Measurements from ENCODE around the gene EXOSC6. TPM values are rescaled to one million over a fixed set of nuclear protein-coding genes. Genes with fewer than 3 reads are reported as not detected.
"Not testable (repeated sequence)": the region's sequence is repeated elsewhere in the genome, so short reads cannot be mapped to it uniquely, and the experiment has no call there.

The EXOSC6 gene
- 25.8 TPM for total RNA-seq
- long read RNA-seq, full-length matches to known transcripts, result 8 of 8 reads
- long read RNA-seq, partial matches to known transcripts, result 0 of 8 reads
- long read RNA-seq, other reads (novel, unspliced or antisense), result 0 of 8 reads

GRCh38 chr16:70251629-70252354 is at the start of gene EXOSC6:
TSS of gene EXOSC6 (minus strand) at chr16:70251940. CDS start at chr16:70251900, 40 bp downstream.
- peak; percentile 96 for DNase-seq (ENCODE audit: low spot score)

DNA sequence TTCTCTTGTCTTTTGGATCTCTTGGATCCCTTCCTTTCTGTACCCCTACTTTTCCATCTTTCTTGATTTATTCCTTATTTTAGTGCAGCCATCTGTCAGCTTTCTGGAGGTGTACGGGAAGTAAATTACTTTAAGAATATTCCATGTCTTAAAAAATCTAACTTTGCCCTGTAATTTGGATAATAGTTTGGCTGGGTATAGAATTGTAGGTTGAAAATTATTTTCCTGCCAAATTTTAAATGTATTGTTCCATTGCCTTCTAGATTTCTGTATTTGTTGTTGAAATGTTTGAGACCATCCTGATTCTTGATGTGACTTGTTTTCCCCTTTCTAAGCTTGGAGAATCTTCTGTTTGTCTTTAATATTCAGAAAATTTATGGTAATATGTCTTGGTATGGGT is 49.4 kb upstream of the EXOSC6 start:
- DNase-seq (ENCODE audit: low spot score), result no peak

GRCh38 chr16:70298988-70299938 is 47.5 kb upstream of the EXOSC6 start, which contains the start of gene DDX19B:
TSS of gene DDX19B (plus strand) at chr16:70299186. CDS start at chr16:70299298, 112 bp downstream.
- DNase-seq (ENCODE audit: low spot score), result peak; percentile 93

DNA sequence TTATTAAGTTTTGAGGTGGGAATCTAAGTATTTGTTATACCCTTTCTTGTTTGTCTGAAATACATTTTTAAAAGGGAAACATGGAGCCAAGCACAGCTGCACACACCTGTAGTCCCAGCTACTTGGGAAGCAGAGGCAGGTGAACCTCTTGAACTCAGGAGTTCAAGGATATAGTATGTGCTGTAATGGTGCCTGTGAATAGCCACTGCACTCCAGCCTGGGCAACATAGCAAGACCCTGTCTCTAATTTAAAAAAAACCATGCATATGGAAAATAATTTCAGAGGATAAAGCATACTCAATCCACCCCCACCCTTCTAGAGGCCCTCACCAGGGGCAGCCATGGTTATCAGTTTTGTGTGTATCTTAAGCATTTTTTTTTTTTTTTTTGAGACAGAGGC is 43.9 kb upstream of the EXOSC6 start:
- DNase-seq (ENCODE audit: low spot score), result no peak

DNA sequence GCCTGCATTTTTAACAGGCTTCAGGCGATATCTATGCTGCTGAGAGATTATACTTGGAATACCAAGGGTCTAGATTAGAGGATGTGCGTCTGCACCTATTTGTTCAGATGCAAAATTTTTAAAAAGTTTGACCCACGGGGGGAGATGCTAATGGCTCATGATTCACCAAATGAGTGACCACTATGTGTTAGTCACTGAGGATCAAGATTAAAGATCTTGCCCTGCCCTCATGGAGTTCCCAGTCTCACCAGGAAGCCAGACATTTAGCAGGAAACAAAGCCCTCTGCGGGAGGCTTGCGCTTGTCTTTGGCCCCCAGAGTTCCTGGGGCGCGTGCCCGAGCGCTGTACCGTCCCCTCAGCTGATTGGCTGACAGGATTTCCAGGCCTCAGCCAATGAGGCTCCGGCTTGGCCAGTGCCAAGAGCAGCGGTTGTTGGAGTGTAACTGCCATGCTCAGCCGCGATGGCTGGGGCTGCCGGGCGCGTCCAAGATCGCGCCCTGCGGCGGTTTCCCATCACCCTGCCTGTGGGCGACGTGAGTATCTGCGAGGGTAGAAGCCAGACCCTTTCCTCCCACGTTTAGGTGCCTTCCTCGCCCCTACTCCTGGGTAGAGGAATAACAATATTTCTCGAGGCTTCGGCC is 42.8 kb upstream of the EXOSC6 start:
- no peak for DNase-seq (ENCODE audit: low spot score)

DNA sequence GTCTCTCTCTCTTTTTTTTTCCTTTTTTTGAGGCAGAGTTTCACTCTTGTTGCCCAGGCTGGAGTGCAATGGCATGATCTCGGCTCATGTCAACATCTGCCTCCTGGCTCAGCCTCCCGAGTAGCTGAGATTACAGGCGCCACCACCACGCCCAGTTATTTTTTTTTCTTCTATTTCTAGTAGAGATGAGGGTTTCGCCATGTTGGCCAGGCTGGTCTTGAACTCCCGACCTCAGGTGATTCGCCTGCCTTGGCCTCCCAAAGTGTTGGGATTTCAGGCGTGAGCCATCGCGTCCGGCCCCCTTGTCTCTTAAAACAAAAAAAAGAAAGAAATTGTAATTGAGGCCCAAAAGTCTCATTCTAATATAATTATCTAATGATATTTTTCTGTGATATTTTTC is 40.4 kb upstream of the EXOSC6 start:
- not testable (repeated sequence) for DNase-seq (ENCODE audit: low spot score)

GRCh38 chr16:70290949-70291519 is 39.3 kb upstream of the EXOSC6 start:
- no peak for DNase-seq (ENCODE audit: low spot score)

DNA sequence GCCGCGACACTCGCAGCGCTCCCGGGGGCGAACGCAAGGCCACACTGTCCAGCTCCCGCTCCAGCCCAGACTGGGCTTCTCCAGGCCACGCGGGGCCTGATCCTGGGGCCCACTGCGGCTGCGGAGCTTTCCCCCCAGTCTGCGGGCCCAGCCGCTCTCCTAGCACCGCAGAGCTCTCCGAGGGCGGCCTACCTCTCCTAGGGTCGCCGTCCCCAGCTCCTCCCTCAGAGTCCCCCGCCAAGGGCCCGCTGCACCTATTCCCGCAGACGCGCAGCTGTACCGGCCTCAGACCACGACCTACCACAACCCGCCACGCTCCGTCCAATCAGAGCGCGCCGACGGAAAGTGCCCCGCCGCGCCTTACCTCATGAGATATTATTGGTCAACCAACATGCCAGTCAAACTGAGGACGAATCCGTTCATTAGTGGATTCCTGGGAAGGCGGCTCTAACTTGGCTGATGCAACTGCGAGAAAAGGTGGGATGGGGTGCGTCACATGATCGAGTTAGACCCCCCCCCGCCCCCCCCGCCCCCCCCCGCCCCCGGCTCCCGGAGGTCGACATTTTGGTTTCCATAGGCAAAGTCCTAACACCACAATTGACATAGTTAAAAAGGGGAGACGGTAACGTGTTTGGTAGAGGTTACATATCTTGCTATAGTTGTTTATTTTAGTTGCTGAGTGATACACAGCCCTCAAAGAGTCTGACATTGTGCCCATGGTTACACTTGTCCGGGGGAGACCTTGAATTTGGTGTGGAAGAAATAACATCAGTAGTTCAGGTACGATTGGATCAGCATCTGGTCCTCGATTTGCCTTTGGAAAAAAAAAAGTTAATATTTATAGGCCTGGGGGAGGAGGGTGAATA is 37.7 kb upstream of the EXOSC6 start, which contains the start of gene AARS1:
AARS1 (minus strand) TSS at position 278 of the 866 bp plus-strand sequence. CDS start 6,743 bp downstream, outside the sequence.
- DNase-seq (ENCODE audit: low spot score), result peak; percentile 98

DNA sequence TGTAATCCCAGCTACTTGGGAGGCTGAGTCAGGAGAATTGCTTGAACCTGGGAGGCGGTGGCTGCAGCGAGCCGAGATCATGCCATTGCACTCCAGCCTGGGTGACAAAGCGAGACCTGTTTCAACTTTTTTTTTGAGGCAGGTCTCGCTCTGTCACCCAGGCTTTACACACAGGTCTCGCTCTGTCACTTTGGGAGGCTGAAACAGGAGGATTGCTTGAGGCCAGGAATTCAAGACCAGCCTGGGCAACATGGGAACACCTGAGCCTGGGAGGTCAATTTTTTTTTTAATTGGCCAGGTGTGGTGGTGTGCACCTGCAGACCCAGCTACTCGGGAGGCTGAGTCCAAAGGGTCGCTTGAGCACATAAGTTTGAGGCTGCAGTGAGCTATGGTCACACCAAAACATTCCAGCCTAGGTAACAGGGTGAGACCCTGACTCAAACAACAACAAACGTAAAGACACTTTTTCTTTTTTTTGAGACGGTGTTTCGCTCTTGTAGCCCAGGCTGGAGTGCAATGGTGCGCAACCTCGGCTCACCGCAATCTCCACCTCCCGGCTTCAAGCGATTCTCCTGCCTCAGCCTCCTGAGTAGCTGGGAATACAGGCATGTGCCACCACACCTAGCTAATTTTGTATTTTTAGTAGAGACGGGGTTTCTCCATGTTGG is 35.7 kb upstream of the EXOSC6 start:
- not testable (repeated sequence) for DNase-seq (ENCODE audit: low spot score)

DNA sequence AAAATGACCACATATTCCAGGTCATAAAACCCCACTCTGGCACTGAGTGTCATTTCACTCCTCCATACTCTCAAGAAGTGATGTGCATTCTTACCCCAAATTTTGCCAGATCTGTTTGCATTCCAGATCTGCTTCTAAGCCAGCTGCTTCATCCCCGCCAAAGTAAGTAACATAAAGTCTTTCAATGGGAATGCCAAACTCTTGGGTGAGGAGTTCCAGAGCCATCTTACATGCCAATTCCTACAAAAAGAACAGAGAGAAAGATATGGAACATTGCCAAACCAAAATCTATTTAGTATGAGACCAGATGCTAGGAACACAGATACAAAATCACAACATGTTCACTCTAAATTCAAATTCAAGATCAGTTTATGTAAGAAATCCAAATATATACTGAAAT is 24.7 kb upstream of the EXOSC6 start:
- no peak for DNase-seq (ENCODE audit: low spot score)

- DNase-seq (ENCODE audit: low spot score), result no peak
Observed at GRCh38 chr16:70271696-70272095, 20.0 kb upstream of the EXOSC6 start.

DNA sequence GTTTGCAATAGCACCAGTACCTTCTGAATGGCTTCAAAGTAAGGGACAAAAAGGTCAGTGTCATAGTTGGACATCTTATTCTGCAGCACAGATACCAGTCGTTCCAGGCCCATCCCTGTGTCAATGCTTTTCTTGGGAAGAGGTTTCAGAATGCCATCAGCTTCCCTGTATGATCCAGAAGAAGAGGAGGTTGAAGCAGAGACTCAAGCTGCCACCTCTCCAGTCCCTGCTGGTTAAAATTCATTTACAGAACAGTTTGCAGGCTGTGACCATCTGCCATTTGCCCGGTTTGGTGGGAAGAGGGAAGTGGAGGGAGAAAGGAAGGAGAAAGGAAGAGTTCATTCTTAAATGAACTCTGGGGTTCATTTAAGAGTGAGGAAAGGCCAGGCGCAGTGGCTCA is 18.4 kb upstream of the EXOSC6 start:
- no peak for DNase-seq (ENCODE audit: low spot score)

DNA sequence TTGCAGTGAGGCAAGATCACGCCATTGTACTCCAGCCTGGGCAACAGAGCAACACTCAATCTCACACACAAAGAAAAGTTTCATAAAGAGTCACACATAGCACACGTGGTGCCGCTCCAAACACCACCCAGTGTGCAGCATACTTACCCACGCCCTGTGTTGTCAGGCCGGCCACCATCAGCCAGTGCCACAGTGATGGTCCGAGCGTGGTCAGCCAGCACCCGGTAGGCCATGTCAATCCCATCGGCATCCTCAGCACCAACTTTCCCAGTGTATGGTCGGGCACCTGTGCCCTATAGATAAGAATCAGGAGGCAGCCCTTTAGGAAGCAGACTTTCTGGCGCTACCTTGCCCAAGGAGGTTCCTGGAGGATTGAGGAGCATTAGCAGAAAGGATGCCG is 17.7 kb upstream of the EXOSC6 start:
- DNase-seq (ENCODE audit: low spot score), result no peak

DNA sequence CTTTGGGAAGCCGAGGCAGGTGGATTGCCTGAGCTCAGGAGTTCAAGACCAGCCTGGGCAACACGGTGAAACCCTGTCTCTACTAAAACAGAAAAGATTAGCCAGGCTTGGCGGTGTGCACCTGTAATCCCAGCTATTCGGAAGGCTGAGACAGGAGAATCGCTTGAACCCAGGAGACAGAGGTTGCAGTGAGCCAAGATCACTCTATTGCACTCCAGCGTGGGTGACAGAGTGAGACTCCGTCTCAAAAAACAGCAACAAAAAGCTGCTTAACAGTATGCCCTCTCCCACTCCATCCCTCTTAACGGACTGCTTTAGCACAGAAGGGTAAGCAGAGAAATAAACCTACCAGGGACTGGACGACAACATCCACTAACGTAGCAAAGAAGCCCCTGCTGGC is 16.2 kb upstream of the EXOSC6 start:
- DNase-seq (ENCODE audit: low spot score), result not testable (repeated sequence)

DNA sequence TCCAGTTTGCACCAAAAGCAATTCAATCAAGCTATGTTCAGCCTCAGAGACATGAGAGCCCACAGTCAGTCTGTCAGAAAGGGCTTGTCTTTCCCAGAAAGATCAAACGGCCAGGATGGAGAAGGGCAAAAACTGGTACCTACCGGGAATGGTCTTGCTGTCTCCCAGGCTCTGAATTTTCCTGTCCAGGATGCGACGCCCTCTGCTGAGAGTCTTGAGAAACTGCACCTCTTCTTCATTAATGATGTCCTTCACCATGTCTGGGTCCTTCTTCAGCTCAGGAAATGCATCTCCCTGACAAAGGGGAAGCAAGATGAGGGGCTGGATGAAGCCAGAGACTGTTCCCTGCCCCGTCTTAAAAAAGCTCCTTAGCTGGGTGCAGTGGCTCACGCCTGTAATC is 15.8 kb upstream of the EXOSC6 start:
- DNase-seq (ENCODE audit: low spot score), result no peak

GRCh38 chr16:70259903-70260302 is 8.2 kb upstream of the EXOSC6 start:
- DNase-seq (ENCODE audit: low spot score), result peak; percentile 5

GRCh38 chr16:70258946-70259345 is 7.2 kb upstream of the EXOSC6 start:
- DNase-seq (ENCODE audit: low spot score), result peak; percentile 39

DNA sequence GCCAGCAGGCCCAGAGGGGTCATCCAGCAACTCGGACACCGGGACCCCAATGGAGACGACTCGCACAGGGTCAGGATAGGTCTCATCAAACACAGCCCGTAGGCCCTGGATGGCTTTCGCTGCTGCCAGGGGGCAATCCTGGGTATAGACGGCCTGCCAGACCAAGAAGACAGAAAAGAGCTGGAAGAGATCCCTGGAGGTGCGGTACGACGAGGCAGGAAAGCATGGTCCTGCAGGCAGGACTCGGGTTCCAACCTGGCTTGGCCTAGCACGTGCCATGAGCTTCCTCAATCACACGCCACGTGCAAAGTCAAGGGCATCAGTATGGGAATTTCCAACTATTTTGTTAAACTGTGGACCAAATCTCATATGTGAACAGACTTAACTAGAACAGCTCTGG is 6.3 kb upstream of the EXOSC6 start:
- peak; percentile 79 for DNase-seq (ENCODE audit: low spot score)

DNA sequence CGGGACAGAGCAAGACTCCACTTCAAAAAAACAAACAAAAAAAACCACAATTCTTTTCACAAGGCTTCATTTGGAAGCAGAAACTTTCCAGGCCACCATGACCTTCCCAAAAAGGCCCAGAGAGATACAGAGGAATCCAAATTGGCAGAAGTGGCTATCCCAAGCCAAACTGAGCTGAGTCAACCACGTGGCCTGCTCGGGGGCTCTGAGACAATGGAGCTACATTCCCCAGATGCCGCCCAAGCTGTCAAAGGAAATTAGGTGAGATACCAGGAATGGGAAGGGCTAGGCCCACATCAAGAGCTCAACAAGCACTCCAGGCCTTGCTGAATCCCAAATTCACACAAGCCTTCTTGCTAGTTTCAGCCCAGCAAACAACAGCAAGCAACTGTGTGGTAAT is 5.7 kb upstream of the EXOSC6 start:
- DNase-seq (ENCODE audit: low spot score), result peak; percentile 39

Data from mesenteric fat pad (tissue), 1 donor.